Glutamatergic neuron (in vitro differentiated cells): ENCODE data around the gene LDLRAD4. TPM values are rescaled to one million over a fixed set of nuclear protein-coding genes. Genes with fewer than 3 reads are reported as not detected.

Experiments used
- DNase-seq: peaks from one replicate; pipeline ENCODE4 v3.0.0; 2022
- H3K27ac Mint-ChIP-seq: one replicate; pipeline ENCODE4 v1.8.0; 2020; ENCODE audit warnings: mild to moderate bottlenecking, mixed read lengths, inconsistent platforms; ENCODE audit not compliant: unreplicated experiment
- H3K27me3 Mint-ChIP-seq: one replicate; pipeline ENCODE4 v1.8.0; 2020; ENCODE audit warnings: mild to moderate bottlenecking, moderate library complexity, mixed read lengths, inconsistent platforms; ENCODE audit not compliant: unreplicated experiment
- H3K36me3 Mint-ChIP-seq: one replicate; pipeline ENCODE4 v1.8.0; 2020; ENCODE audit warnings: mild to moderate bottlenecking, mixed read lengths, inconsistent platforms; ENCODE audit not compliant: unreplicated experiment
- H3K4me1 Mint-ChIP-seq: one replicate; pipeline ENCODE4 v1.8.0; 2020; ENCODE audit warnings: mild to moderate bottlenecking, low read depth, mixed read lengths, inconsistent platforms; ENCODE audit not compliant: unreplicated experiment
- H3K4me3 Mint-ChIP-seq: one replicate; pipeline ENCODE4 v1.8.0; 2020; ENCODE audit warnings: mild to moderate bottlenecking, mixed read lengths, inconsistent platforms; ENCODE audit not compliant: unreplicated experiment
- H3K9me3 Mint-ChIP-seq: one replicate; pipeline ENCODE4 v1.8.0; 2020; ENCODE audit warnings: mild to moderate bottlenecking, moderate library complexity, mixed read lengths, inconsistent platforms; ENCODE audit not compliant: unreplicated experiment
- total RNA-seq: library from RNA; stranded (reverse); fragmentation: NEBNext Ultra II Directional; extraction: Animal tissue kit (Norgen Biotek cat#: 25700); gene quantifications from one replicate; pipeline ENCODE4 v1.2.1, GENCODE V29; 2021; ENCODE audit not compliant: unreplicated experiment
- TF ChIP-seq, protein P1 (sequence below): fragments of 200-600 bp; sonication (generic); IDR thresholded peaks from one replicate; pipeline ENCODE4 v1.5.0; 2021; ENCODE audit not compliant: partially characterized antibody, unreplicated experiment

The LDLRAD4 gene
- total RNA-seq, 1 donor from 2014 or later = 0.29 TPM

DNA sequence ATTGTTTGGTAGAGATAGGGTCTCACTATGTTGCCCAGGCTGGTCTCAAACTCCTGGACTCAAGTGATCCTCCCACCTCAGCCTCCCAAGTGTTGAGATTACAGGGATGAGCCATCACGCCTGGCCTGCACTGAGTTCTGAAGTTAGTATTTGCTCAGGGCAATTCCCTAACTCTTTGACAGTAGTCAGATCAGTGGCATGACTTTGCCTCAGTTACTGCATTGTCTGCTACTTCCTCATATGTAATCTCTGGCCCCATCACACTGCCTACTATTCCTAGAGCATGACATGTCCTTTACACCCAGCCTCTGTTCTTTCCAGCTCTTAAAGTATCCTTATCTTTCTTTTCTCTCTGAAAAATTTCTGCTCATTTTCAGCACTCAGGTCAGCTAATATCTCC, 193.5 kb downstream of the LDLRAD4 start:
- Mint-ChIP-seq H3K36me3 (peaks cover 6% of the 10 kb centered on the region), H3K9me3 (no peaks in the 10 kb centered on the region), H3K27ac (no peak overlapping the region), H3K4me3 (no peak overlapping the region), H3K4me1 (no peaks in the 10 kb centered on the region), H3K27me3 (no peaks in the 10 kb centered on the region)
- TF ChIP-seq, protein P1, sequence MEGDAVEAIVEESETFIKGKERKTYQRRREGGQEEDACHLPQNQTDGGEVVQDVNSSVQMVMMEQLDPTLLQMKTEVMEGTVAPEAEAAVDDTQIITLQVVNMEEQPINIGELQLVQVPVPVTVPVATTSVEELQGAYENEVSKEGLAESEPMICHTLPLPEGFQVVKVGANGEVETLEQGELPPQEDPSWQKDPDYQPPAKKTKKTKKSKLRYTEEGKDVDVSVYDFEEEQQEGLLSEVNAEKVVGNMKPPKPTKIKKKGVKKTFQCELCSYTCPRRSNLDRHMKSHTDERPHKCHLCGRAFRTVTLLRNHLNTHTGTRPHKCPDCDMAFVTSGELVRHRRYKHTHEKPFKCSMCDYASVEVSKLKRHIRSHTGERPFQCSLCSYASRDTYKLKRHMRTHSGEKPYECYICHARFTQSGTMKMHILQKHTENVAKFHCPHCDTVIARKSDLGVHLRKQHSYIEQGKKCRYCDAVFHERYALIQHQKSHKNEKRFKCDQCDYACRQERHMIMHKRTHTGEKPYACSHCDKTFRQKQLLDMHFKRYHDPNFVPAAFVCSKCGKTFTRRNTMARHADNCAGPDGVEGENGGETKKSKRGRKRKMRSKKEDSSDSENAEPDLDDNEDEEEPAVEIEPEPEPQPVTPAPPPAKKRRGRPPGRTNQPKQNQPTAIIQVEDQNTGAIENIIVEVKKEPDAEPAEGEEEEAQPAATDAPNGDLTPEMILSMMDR = no peak
- no peak for DNase-seq

DNA sequence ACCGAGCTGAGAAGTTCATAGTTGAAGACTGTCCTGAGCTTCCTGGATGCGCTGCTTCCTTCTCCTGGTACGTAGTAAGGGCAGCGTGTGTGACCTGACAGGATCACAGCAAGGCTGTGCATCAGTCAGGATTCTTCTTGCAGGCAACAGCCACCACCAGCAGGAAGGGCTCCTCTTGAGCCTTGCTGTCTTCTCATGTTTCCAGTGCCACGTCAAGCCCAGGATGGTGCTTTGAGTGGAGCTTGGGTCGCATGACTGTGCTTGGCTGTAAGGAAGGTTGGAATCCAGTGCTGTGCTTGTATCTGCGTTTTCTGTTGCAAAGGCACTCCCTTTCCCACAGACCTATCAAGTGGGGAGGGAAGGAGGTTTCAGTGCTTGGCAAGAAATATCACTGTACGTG, 194.3 kb downstream of the LDLRAD4 start:
- peaks cover 6% of the 10 kb centered on the region for H3K36me3 Mint-ChIP-seq
- no peak for DNase-seq
- H3K27ac Mint-ChIP-seq = no peak overlapping the region
- no peak overlapping the region for H3K4me3 Mint-ChIP-seq
- no peaks in the 10 kb centered on the region for H3K4me1 Mint-ChIP-seq
- TF ChIP-seq, protein P1 = no peak
- H3K27me3 Mint-ChIP-seq = no peaks in the 10 kb centered on the region
- no peaks in the 10 kb centered on the region for H3K9me3 Mint-ChIP-seq

DNA sequence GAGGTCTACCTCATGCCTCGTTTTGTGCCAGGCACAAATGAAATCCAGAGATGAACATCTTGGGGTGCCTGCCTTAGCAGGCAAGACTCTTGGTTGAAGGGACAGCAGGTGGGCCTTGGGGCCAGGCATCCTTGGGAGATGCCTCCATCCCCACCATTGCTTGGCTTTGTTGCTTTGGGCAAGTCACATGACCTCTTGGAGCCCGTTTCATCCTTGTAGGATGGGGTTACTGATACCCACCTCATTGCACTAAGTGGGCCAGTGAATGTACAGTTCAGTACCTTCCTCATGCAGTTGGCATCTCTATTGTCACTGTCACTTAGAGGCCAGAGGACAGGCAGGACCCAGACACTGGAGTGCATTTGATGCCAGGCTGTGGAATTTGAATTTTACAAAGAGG, 195.5 kb downstream of the LDLRAD4 start:
- H3K27me3 Mint-ChIP-seq = no peaks in the 10 kb centered on the region
- H3K9me3 Mint-ChIP-seq = no peaks in the 10 kb centered on the region
- H3K27ac Mint-ChIP-seq = no peak overlapping the region
- TF ChIP-seq, protein P1 = no peak
- H3K36me3 Mint-ChIP-seq = peaks cover 11% of the 10 kb centered on the region
- no peak for DNase-seq
- H3K4me3 Mint-ChIP-seq = no peak overlapping the region
- H3K4me1 Mint-ChIP-seq = no peaks in the 10 kb centered on the region

DNA sequence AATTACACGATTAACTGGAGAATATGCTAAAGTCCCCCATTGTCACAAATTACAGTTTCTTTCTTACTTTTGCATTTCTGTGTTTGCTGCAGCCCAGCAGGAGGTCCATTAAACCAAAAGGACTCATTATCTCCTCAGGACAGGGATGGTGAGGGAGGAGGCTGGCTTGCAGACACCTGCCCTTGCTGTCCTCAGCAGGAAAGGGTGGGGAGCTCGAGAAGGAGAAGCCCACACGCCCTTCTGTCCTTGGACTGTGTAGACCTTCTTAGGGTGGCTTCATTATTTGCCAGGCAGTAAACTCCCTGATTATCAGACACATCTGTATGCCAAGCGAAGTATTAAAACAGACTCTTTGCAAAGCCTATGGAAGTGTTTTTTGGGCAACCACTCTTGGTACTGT, 196.0 kb downstream of the LDLRAD4 start:
- Mint-ChIP-seq H3K36me3 (peaks cover 11% of the 10 kb centered on the region), H3K27me3 (no peaks in the 10 kb centered on the region), H3K4me1 (no peaks in the 10 kb centered on the region), H3K4me3 (no peak overlapping the region), H3K9me3 (no peaks in the 10 kb centered on the region), H3K27ac (no peak overlapping the region)
- no peak for DNase-seq
- TF ChIP-seq, protein P1 = no peak

DNA sequence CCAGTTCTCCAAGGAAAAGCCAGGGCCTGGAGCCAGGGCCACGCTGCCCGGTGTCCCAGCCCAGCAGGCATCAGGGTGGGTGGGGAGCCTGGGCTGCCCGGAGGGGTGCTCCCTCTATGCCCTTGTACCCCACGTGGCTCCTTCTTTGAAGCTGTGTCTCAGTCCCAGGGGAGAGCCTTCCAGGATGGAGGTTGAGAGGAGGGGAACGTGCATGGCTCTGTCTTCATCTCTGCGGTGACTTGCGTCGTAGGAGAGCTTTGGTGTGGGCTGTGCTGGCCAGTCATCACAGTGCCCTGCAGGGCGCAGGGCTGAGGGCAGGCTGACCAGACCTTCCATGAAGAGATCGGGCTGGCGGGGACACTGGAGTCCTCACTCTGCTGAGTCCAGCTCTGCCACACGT, 197.2 kb downstream of the LDLRAD4 start:
- Mint-ChIP-seq H3K4me3 (no peak overlapping the region), H3K4me1 (no peaks in the 10 kb centered on the region), H3K36me3 (peaks cover 11% of the 10 kb centered on the region), H3K9me3 (no peaks in the 10 kb centered on the region), H3K27me3 (no peaks in the 10 kb centered on the region), H3K27ac (no peak overlapping the region)
- DNase-seq = no peak
- TF ChIP-seq, protein P1 = no peak
